ENCODE data around the gene BLVRA.

GRCh38 chr7:43721193-43721806 is 37.2 kb upstream of the BLVRA start:
- TF ChIP-seq RAD21 (IDR thresholded peaks at IDR 0.05; ENCODE audit: low read depth) (peak; percentile 58), TAF1 (IDR thresholded peaks at IDR 0.05; ENCODE audit: low read depth) (no peak), USF1 (IDR thresholded peaks at IDR 0.05) (no peak), CEBPB (IDR thresholded peaks at IDR 0.05) (no peak), TCF12 (IDR thresholded peaks at IDR 0.05; ENCODE audit: low read depth) (no peak), REST (IDR thresholded peaks at IDR 0.05; ENCODE audit: low read depth) (no peak), YY1 (IDR thresholded peaks at IDR 0.05; ENCODE audit: low read depth) (no peak), EP300 (IDR thresholded peaks at IDR 0.05; ENCODE audit: borderline replicate concordance) (no peak), CREB1 (IDR thresholded peaks at IDR 0.05; ENCODE audit: low read depth) (no peak), FOXM1 (IDR thresholded peaks at IDR 0.05; ENCODE audit: borderline replicate concordance, low read depth) (no peak)
- TF ChIP-seq, protein P1, sequence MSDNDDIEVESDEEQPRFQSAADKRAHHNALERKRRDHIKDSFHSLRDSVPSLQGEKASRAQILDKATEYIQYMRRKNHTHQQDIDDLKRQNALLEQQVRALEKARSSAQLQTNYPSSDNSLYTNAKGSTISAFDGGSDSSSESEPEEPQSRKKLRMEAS (IDR thresholded peaks at IDR 0.05), result no peak
